DND-41 (cell line): ENCODE data around the gene ANKFN1.

Source experiments
- ATAC-seq: fragments of 200-7000 bp; cut with Tn5 transposase; 3 replicates; pipeline ENCODE4 v1.9.1; 2021; ENCODE audit warnings: low read depth; ENCODE audit not compliant: insufficient read depth
- DNase-seq: peaks from one replicate; pipeline ENCODE4 v3.0.0-alpha.2; 2020
- H2AFZ ChIP-seq: 2 replicates; pipeline ENCODE4 v1.6.0; 2012; ENCODE audit warnings: low read depth, low read length
- H3K27ac ChIP-seq: 2 replicates; pipeline ENCODE4 v1.5.1; 2012; ENCODE audit warnings: low read length, inconsistent platforms
- H3K27me3 ChIP-seq: fragments of 200-600 bp; sonication (generic); 2 replicates; pipeline ENCODE4 v1.6.0; 2012; ENCODE audit warnings: low read length, mild to moderate bottlenecking, inconsistent platforms; ENCODE audit not compliant: insufficient read depth, poor library complexity
- H3K36me3 ChIP-seq: 2 replicates; pipeline ENCODE4 v1.5.1; 2012; ENCODE audit warnings: low read length, inconsistent platforms; ENCODE audit not compliant: insufficient read depth
- H3K4me1 ChIP-seq: 2 replicates; pipeline ENCODE4 v1.5.1; 2012; ENCODE audit warnings: mild to moderate bottlenecking, low read length; ENCODE audit not compliant: insufficient read depth
- H3K4me2 ChIP-seq: 2 replicates; pipeline ENCODE4 v1.6.0; 2012; ENCODE audit warnings: mild to moderate bottlenecking, moderate library complexity, low read length, inconsistent platforms; ENCODE audit not compliant: insufficient read depth
- H3K4me3 ChIP-seq, 2 experiments: fragments of 200-600 bp in 1 of 2; shearing (Covaris generic) in 1 of 2; 2 replicates each; pipeline ENCODE4 v1.5.1; 2012 to 2016; ENCODE audit warnings: inconsistent platforms in 2 of 2, low read length in 2 of 2, mild to moderate bottlenecking in 2 of 2, low read depth in 1 of 2, moderate library complexity in 1 of 2
- H3K79me2 ChIP-seq: 2 replicates; pipeline ENCODE4 v1.6.0; 2012; ENCODE audit warnings: low read length, inconsistent platforms; ENCODE audit not compliant: insufficient read depth
- H3K9ac ChIP-seq: 2 replicates; pipeline ENCODE4 v1.6.0; 2012; ENCODE audit warnings: low read depth, mild to moderate bottlenecking, inconsistent platforms, low read length, moderate library complexity
- H3K9me3 ChIP-seq: 2 replicates; pipeline ENCODE4 v1.5.1; 2012; ENCODE audit warnings: low read length, moderate library complexity, mild to moderate bottlenecking, inconsistent platforms; ENCODE audit not compliant: insufficient read depth, severe bottlenecking
- H4K20me1 ChIP-seq: 2 replicates; pipeline ENCODE4 v1.6.0; 2012; ENCODE audit warnings: low read length; ENCODE audit not compliant: insufficient read depth
- CTCF ChIP-seq: IDR thresholded peaks from 2 replicates; pipeline ENCODE4 v1.5.1; 2012; ENCODE audit warnings: borderline replicate concordance, low read length, moderate library complexity, mild to moderate bottlenecking; ENCODE audit not compliant: poor library complexity, severe bottlenecking; ENCODE audit errors: extremely low read depth
- EZH2 ChIP-seq: IDR thresholded peaks from 3 replicates; pipeline ENCODE4 v1.6.1; 2012; ENCODE audit warnings: borderline replicate concordance, low read depth, mild to moderate bottlenecking, moderate library complexity, low read length, inconsistent platforms; ENCODE audit not compliant: severe bottlenecking

ANKFN1 gene

GRCh38 chr17:56141046-56141839, 12.0 kb upstream of the ANKFN1 start:
- no peaks in the 10 kb centered on the region for H3K36me3 ChIP-seq
- H3K9ac ChIP-seq = no peak overlapping the region
- no peaks in the 10 kb centered on the region for H3K27me3 ChIP-seq
- no peaks in the 10 kb centered on the region for H3K4me1 ChIP-seq
- ATAC-seq (no peak), DNase-seq (no peak)
- H3K4me2 ChIP-seq = no peak overlapping the region
- H4K20me1 ChIP-seq = no peaks in the 10 kb centered on the region
- no peaks in the 10 kb centered on the region for H3K79me2 ChIP-seq
- no peak overlapping the region for H3K27ac ChIP-seq
- no peak overlapping the region for H2AFZ ChIP-seq
- no peak for TF ChIP-seq EZH2
- TF ChIP-seq CTCF = no peak
- no peaks in the 10 kb centered on the region for H3K9me3 ChIP-seq
- H3K4me3 ChIP-seq = no peak overlapping the region

GRCh38 chr17:56142325-56142724, 10.9 kb upstream of the ANKFN1 start:
- Histone ChIP-seq H3K4me3 (no peak overlapping the region), H3K79me2 (no peaks in the 10 kb centered on the region), H3K27me3 (no peaks in the 10 kb centered on the region), H2AFZ (no peak overlapping the region), H3K36me3 (no peaks in the 10 kb centered on the region), H3K4me2 (no peak overlapping the region), H3K4me1 (no peaks in the 10 kb centered on the region), H3K9ac (no peak overlapping the region), H3K27ac (no peak overlapping the region), H3K9me3 (peaks cover 4% of the 10 kb centered on the region), H4K20me1 (no peaks in the 10 kb centered on the region)
- no peak for ATAC-seq
- DNase-seq = no peak
- TF ChIP-seq EZH2 (no peak), CTCF (no peak)

GRCh38 chr17:56142781-56143180, 10.5 kb upstream of the ANKFN1 start:
- Histone ChIP-seq H3K79me2 (no peaks in the 10 kb centered on the region), H3K27me3 (no peaks in the 10 kb centered on the region), H4K20me1 (no peaks in the 10 kb centered on the region), H3K9me3 (peaks cover 4% of the 10 kb centered on the region), H3K4me3 (no peak overlapping the region), H3K27ac (no peak overlapping the region), H2AFZ (no peak overlapping the region), H3K4me2 (no peak overlapping the region), H3K9ac (no peak overlapping the region), H3K36me3 (no peaks in the 10 kb centered on the region), H3K4me1 (no peaks in the 10 kb centered on the region)
- TF ChIP-seq CTCF (no peak), EZH2 (no peak)
- DNase-seq (no peak), ATAC-seq (no peak)

- no peak overlapping the region for H2AFZ ChIP-seq
- no peak for DNase-seq
- no peaks in the 10 kb centered on the region for H3K79me2 ChIP-seq
- H3K27ac ChIP-seq = no peak overlapping the region
- no peak overlapping the region for H3K4me2 ChIP-seq
- no peaks in the 10 kb centered on the region for H3K4me1 ChIP-seq
- H3K9me3 ChIP-seq = peaks cover 4% of the 10 kb centered on the region
- H3K36me3 ChIP-seq = no peaks in the 10 kb centered on the region
- H3K4me3 ChIP-seq = no peak overlapping the region
- H3K9ac ChIP-seq = no peak overlapping the region
- H4K20me1 ChIP-seq = no peaks in the 10 kb centered on the region
- TF ChIP-seq CTCF (no peak), EZH2 (no peak)
- no peak; the same call in 2 of the 3 replicates for ATAC-seq
- H3K27me3 ChIP-seq = no peaks in the 10 kb centered on the region
Measured at GRCh38 chr17:56144223-56144622, 9.1 kb upstream of the ANKFN1 start.
